PC-9 (cell line): ENCODE data around the gene MRAP2. TPM values are rescaled to one million over a fixed set of nuclear protein-coding genes. Genes with fewer than 3 reads are reported as not detected.

Experiments used
- BruUV-seq: library from RNA; stranded (reverse); fragments of 400-500 nt; replicated peaks from 2 replicates; lab custom pipeline; 2021; lab: Mats Ljungman, UMichigan
- CTCF ChIA-PET: fragments of 300-600 bp; sonication (Branson Sonifier 250); formaldehyde crosslinking; loops from one replicate; lab custom pipeline; 2022; ENCODE audit warnings: antibody characterized with exemption; lab: Charles Lee
- POLR2A ChIA-PET: fragments of 300-600 bp; sonication (Branson Sonifier 250); formaldehyde crosslinking; loops from one replicate; lab custom pipeline; 2022; ENCODE audit warnings: antibody characterized with exemption; ENCODE audit not compliant: unreplicated experiment; lab: Charles Lee
- DNase-seq, 2 experiments: peaks; one replicate each; pipeline versions ENCODE4 v3.0.0 to v3.0.0-alpha.2; 2015 to 2022; ENCODE audit warnings: mixed read lengths in 1 of 2
- H2AFZ ChIP-seq: fragments of 200-600 bp; sonication (generic); 2 replicates; pipeline ENCODE4 v1.8.1; 2017; ENCODE audit warnings: antibody characterized with exemption
- H3F3A ChIP-seq: fragments of 200-600 bp; sonication (generic); 2 replicates; pipeline ENCODE4 v1.8.1; 2017; ENCODE audit warnings: antibody characterized with exemption, mild to moderate bottlenecking, low read depth; ENCODE audit not compliant: insufficient read depth
- H3K27ac ChIP-seq: fragments of 200-600 bp; sonication (generic); 2 replicates; pipeline ENCODE4 v1.6.1; 2016; ENCODE audit warnings: mixed run types
- H3K27me3 ChIP-seq: fragments of 200-600 bp; sonication (generic); 2 replicates; pipeline ENCODE4 v1.6.1; 2016; ENCODE audit warnings: low read depth, mixed run types; ENCODE audit not compliant: insufficient read depth
- H3K36me3 ChIP-seq: fragments of 200-600 bp; sonication (generic); 2 replicates; pipeline ENCODE4 v1.6.1; 2016; ENCODE audit warnings: low read depth, mixed run types
- H3K4me1 ChIP-seq: fragments of 200-600 bp; sonication (generic); replicated peaks from 2 replicates; pipeline ENCODE4 v1.6.1; 2016; ENCODE audit warnings: mixed run types; ENCODE audit not compliant: insufficient read depth
- H3K4me2 ChIP-seq: fragments of 200-600 bp; sonication (generic); 2 replicates; pipeline ENCODE4 v1.6.1; 2017; ENCODE audit warnings: mixed run types
- H3K4me3 ChIP-seq: fragments of 200-600 bp; sonication (generic); 2 replicates; pipeline ENCODE4 v1.6.1; 2016; ENCODE audit warnings: mixed run types
- H3K79me2 ChIP-seq: fragments of 200-600 bp; sonication (generic); 2 replicates; pipeline ENCODE4 v1.6.1; 2017; ENCODE audit warnings: low read depth, mixed run types
- H3K9me2 ChIP-seq: fragments of 200-600 bp; sonication (generic); 2 replicates; pipeline ENCODE4 v1.8.1; 2017; ENCODE audit warnings: mild to moderate bottlenecking; ENCODE audit not compliant: insufficient read depth
- H3K9me3 ChIP-seq: fragments of 200-600 bp; sonication (generic); 2 replicates; pipeline ENCODE4 v1.8.1; 2016; ENCODE audit warnings: low read depth; ENCODE audit not compliant: insufficient read depth
- H4K20me1 ChIP-seq: fragments of 200-600 bp; sonication (generic); 2 replicates; pipeline ENCODE4 v1.8.1; 2017; ENCODE audit not compliant: insufficient read depth
- CTCF ChIP-seq: fragments of 200-600 bp; sonication (generic); conservative IDR thresholded peaks from 2 replicates; pipeline ENCODE4 v1.6.1; 2017; ENCODE audit warnings: mixed run types, antibody characterized with exemption, mild to moderate bottlenecking, moderate library complexity
- EZH2 ChIP-seq: fragments of 200-600 bp; sonication (generic); IDR thresholded peaks from 2 replicates; pipeline ENCODE4 v1.8.0; 2017; ENCODE audit warnings: antibody characterized with exemption, low read depth
- intact Hi-C: fragments of 100-400 bp; cut with micrococcal nuclease; formaldehyde crosslinking; loops from one replicate; pipeline ENCODE4 v1.10.0; 2022; ENCODE audit not compliant: unreplicated experiment
- total RNA-seq: library from RNA; stranded (reverse); gene quantifications from 2 replicates; pipeline ENCODE4 v1.2.3, GENCODE V29; 2021

MRAP2 gene
- total RNA-seq, 1 experiment from 2014 or later = not detected

GRCh38 chr6:84072442-84072997 is 38.9 kb downstream of the MRAP2 start:
- no peaks in the 10 kb centered on the region for H3K27me3 ChIP-seq
- intact Hi-C loops = no loop called here
- H3F3A ChIP-seq = no peaks in the 10 kb centered on the region
- BruUV-seq = no TSS peak
- no peak overlapping the region for H2AFZ ChIP-seq
- H3K4me1 ChIP-seq = no peaks in the 10 kb centered on the region
- H3K79me2 ChIP-seq = no peaks in the 10 kb centered on the region
- CTCF ChIA-PET = no interaction called here
- no peaks in the 10 kb centered on the region for H3K9me2 ChIP-seq
- H4K20me1 ChIP-seq = no peaks in the 10 kb centered on the region
- POLR2A ChIA-PET = no interaction called here
- H3K4me3 ChIP-seq = no peak overlapping the region
- no peaks in the 10 kb centered on the region for H3K9me3 ChIP-seq
- DNase-seq = no peak
- H3K4me2 ChIP-seq = no peak overlapping the region
- no peak for TF ChIP-seq CTCF
- no peak for TF ChIP-seq EZH2
- H3K27ac ChIP-seq = no peak overlapping the region
- H3K36me3 ChIP-seq = no peaks in the 10 kb centered on the region

- Histone ChIP-seq H3K9me3 (no peaks in the 10 kb centered on the region), H3K36me3 (no peaks in the 10 kb centered on the region), H3K27me3 (no peaks in the 10 kb centered on the region), H4K20me1 (no peaks in the 10 kb centered on the region), H3K79me2 (no peaks in the 10 kb centered on the region), H2AFZ (no peak overlapping the region), H3K4me3 (no peak overlapping the region), H3K4me2 (no peak overlapping the region), H3F3A (no peaks in the 10 kb centered on the region), H3K4me1 (no peaks in the 10 kb centered on the region), H3K9me2 (no peaks in the 10 kb centered on the region), H3K27ac (no peak overlapping the region)
- intact Hi-C loops = no loop called here
- POLR2A ChIA-PET = no interaction called here
- BruUV-seq = no TSS peak
- CTCF ChIA-PET = interaction anchor here (0.6 kb wide), 1 partner anchor 1051 kb away, joined by 3 read pairs; no protein-coding TSS in a partner anchor
- TF ChIP-seq EZH2 = no peak
- TF ChIP-seq CTCF = no peak
- no peak for DNase-seq
Measured at GRCh38 chr6:84074988-84075781, 41.6 kb downstream of the MRAP2 start.

- ChIA-PET POLR2A (no interaction called here), CTCF (no interaction called here)
- no peaks in the 10 kb centered on the region for H3K27me3 ChIP-seq
- H3K4me1 ChIP-seq = no peaks in the 10 kb centered on the region
- H3K9me3 ChIP-seq = no peaks in the 10 kb centered on the region
- no peaks in the 10 kb centered on the region for H3F3A ChIP-seq
- H3K4me2 ChIP-seq = no peak overlapping the region
- BruUV-seq = no TSS peak
- H3K79me2 ChIP-seq = no peaks in the 10 kb centered on the region
- H3K4me3 ChIP-seq = no peak overlapping the region
- no peaks in the 10 kb centered on the region for H4K20me1 ChIP-seq
- no peak overlapping the region for H2AFZ ChIP-seq
- TF ChIP-seq EZH2 (no peak), CTCF (no peak)
- H3K27ac ChIP-seq = no peak overlapping the region
- H3K36me3 ChIP-seq = no peaks in the 10 kb centered on the region
- DNase-seq = no peak
- no peaks in the 10 kb centered on the region for H3K9me2 ChIP-seq
- intact Hi-C loops = no loop called here
Measured at GRCh38 chr6:84077645-84078044, 44.1 kb downstream of the MRAP2 start.
